ENCODE measurements around the gene SOWAHC.

Gene SOWAHC

GRCh38 chr2:109660046-109660860 is 46.1 kb downstream of the SOWAHC start:
- TF ChIP-seq CTCF (IDR thresholded peaks at IDR 0.05): no peak
- peak overlapping the region; percentile 54 for H3K27ac Mint-ChIP-seq
- H3K9me3 Mint-ChIP-seq: peaks cover 3% of the 10 kb centered on the region
- no peaks in the 10 kb centered on the region for H3K27me3 Mint-ChIP-seq (ENCODE audit: low read depth, poor library complexity)
- H3K36me3 Mint-ChIP-seq (ENCODE audit: low read depth): no peaks in the 10 kb centered on the region
- H3K4me3 Mint-ChIP-seq: no peak overlapping the region
- peaks cover 24% of the 10 kb centered on the region for H3K4me1 Mint-ChIP-seq
- DNase-seq: no peak

GRCh38 chr2:109662889-109663288 is 48.7 kb downstream of the SOWAHC start:
- no peak for DNase-seq
- Mint-ChIP-seq H3K36me3 (ENCODE audit: low read depth) (no peaks in the 10 kb centered on the region), H3K9me3 (peaks cover 3% of the 10 kb centered on the region), H3K27ac (no peak overlapping the region), H3K27me3 (ENCODE audit: low read depth, poor library complexity) (no peaks in the 10 kb centered on the region), H3K4me1 (peaks cover 15% of the 10 kb centered on the region), H3K4me3 (no peak overlapping the region)
- no peak for TF ChIP-seq CTCF (IDR thresholded peaks at IDR 0.05)

DNA sequence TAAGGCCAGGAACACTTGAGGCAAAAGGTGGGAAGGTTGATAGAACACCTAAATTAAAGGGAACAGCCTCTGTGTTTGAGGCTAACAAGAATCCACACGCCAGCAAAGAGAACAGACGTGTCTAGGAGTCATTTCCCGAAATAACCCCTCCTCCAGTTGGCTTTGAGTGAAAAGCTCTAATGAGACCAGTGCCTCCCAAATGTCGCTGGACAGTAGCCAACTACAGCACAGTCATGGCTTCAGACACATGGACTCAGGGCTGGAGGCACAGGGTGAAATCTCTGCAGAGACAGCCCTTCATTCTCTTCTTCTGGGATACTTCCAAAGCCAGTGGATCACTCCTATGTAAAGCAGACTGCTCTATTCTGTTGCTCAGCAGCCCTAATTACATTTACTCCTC is 49.6 kb downstream of the SOWAHC start:
- TF ChIP-seq CTCF (IDR thresholded peaks at IDR 0.05): no peak
- H3K9me3 Mint-ChIP-seq: peaks cover 3% of the 10 kb centered on the region
- no peaks in the 10 kb centered on the region for H3K36me3 Mint-ChIP-seq (ENCODE audit: low read depth)
- no peak overlapping the region for H3K27ac Mint-ChIP-seq
- no peak overlapping the region for H3K4me3 Mint-ChIP-seq
- no peak for DNase-seq
- H3K27me3 Mint-ChIP-seq (ENCODE audit: low read depth, poor library complexity): peaks cover under 1% of the 10 kb centered on the region
- H3K4me1 Mint-ChIP-seq: peaks cover 15% of the 10 kb centered on the region

- TF ChIP-seq CTCF (IDR thresholded peaks at IDR 0.05): no peak
- DNase-seq: no peak
- no peak overlapping the region for H3K27ac Mint-ChIP-seq
- no peaks in the 10 kb centered on the region for H3K9me3 Mint-ChIP-seq
- no peaks in the 10 kb centered on the region for H3K36me3 Mint-ChIP-seq (ENCODE audit: low read depth)
- no peaks in the 10 kb centered on the region for H3K4me1 Mint-ChIP-seq
- H3K4me3 Mint-ChIP-seq: no peak overlapping the region
- H3K27me3 Mint-ChIP-seq (ENCODE audit: low read depth, poor library complexity): peaks cover 3% of the 10 kb centered on the region
Observed at GRCh38 chr2:109666466-109666865, 52.3 kb downstream of the SOWAHC start.

Measured in nephron progenitor cell (in vitro differentiated cells).